Loucy (cell line): Measurements from ENCODE around the gene TECPR2.

Experiments
- H2AFZ ChIP-seq: fragments of 200-600 bp; sonication (generic); 2 replicates; pipeline ENCODE4 v1.6.0; 2016; ENCODE audit warnings: antibody characterized with exemption, mild to moderate bottlenecking, low read length, moderate library complexity
- H3F3A ChIP-seq: fragments of 200-600 bp; 2 replicates; pipeline ENCODE4 v1.6.0; 2016; ENCODE audit warnings: antibody characterized with exemption, low read depth, mild to moderate bottlenecking
- H3K27me3 ChIP-seq: fragments of 200-600 bp; sonication (generic); 2 replicates; pipeline ENCODE4 v1.6.1; 2014; ENCODE audit warnings: low read length, mild to moderate bottlenecking; ENCODE audit not compliant: insufficient read depth, poor library complexity, severe bottlenecking
- H3K36me3 ChIP-seq: fragments of 200-600 bp; sonication (generic); 2 replicates; pipeline ENCODE4 v1.6.1; 2016; ENCODE audit warnings: low read length; ENCODE audit not compliant: insufficient read depth
- H3K4me1 ChIP-seq: fragments of 200-600 bp; sonication (generic); 2 replicates; pipeline ENCODE4 v1.5.1; 2014; ENCODE audit warnings: low read length, mild to moderate bottlenecking; ENCODE audit not compliant: insufficient read depth, poor library complexity, severe bottlenecking
- H3K4me2 ChIP-seq: fragments of 200-600 bp; sonication (generic); 2 replicates; pipeline ENCODE4 v1.6.0; 2014; ENCODE audit warnings: antibody characterized with exemption, low read length, low read depth, mild to moderate bottlenecking; ENCODE audit not compliant: poor library complexity, severe bottlenecking
- H3K4me3 ChIP-seq: fragments of 200-600 bp; sonication (generic); 2 replicates; pipeline ENCODE4 v1.5.1; 2014; ENCODE audit warnings: low read length, mild to moderate bottlenecking, mixed read lengths; ENCODE audit not compliant: poor library complexity, severe bottlenecking
- H3K79me2 ChIP-seq: fragments of 200-600 bp; sonication (generic); 2 replicates; pipeline ENCODE4 v1.6.1; 2014; ENCODE audit warnings: low read length; ENCODE audit not compliant: insufficient read depth
- H3K9ac ChIP-seq: fragments of 200-600 bp; sonication (generic); 2 replicates; pipeline ENCODE4 v1.6.0; 2014; ENCODE audit warnings: mild to moderate bottlenecking, low read depth, low read length, moderate library complexity; ENCODE audit not compliant: poor library complexity, severe bottlenecking
- H3K9me2 ChIP-seq: fragments of 200-600 bp; sonication (generic); replicated peaks from 2 replicates; pipeline ENCODE4 v1.6.1; 2016; ENCODE audit warnings: low read depth, low read length, mixed read lengths
- H3K9me3 ChIP-seq: fragments of 200-600 bp; sonication (generic); 2 replicates; pipeline ENCODE4 v1.6.1; 2014; ENCODE audit warnings: mild to moderate bottlenecking, antibody characterized with exemption, low read length, low read depth; ENCODE audit not compliant: insufficient read depth
- H4K20me1 ChIP-seq: fragments of 200-600 bp; sonication (generic); 2 replicates; pipeline ENCODE4 v1.6.0; 2014; ENCODE audit warnings: antibody characterized with exemption, low read length, mild to moderate bottlenecking; ENCODE audit not compliant: insufficient read depth, poor library complexity, severe bottlenecking
- CTCF ChIP-seq: fragments of 200-600 bp; sonication (generic); conservative IDR thresholded peaks from 2 replicates; pipeline ENCODE4 v1.5.1; 2014; ENCODE audit warnings: mild to moderate bottlenecking, antibody characterized with exemption, low read length
- EZH2phosphoT487 ChIP-seq: fragments of 200-600 bp; IDR thresholded peaks from 2 replicates; pipeline ENCODE4 v1.6.1; 2018; ENCODE audit warnings: antibody characterized with exemption, mild to moderate bottlenecking, moderate library complexity, borderline replicate concordance

TECPR2 gene

GRCh38 chr14:102464006-102464405 lies 101.3 kb downstream of the TECPR2 start:
- H3K9ac ChIP-seq, result no peak overlapping the region
- no peaks in the 10 kb centered on the region for H3K9me2 ChIP-seq
- H3K4me1 ChIP-seq, result no peaks in the 10 kb centered on the region
- H2AFZ ChIP-seq, result no peak overlapping the region
- H3K9me3 ChIP-seq, result no peaks in the 10 kb centered on the region
- H4K20me1 ChIP-seq, result no peaks in the 10 kb centered on the region
- no peaks in the 10 kb centered on the region for H3K79me2 ChIP-seq
- H3K27me3 ChIP-seq, result no peaks in the 10 kb centered on the region
- no peak overlapping the region for H3K4me2 ChIP-seq
- TF ChIP-seq CTCF (no peak), EZH2phosphoT487 (no peak)
- no peak overlapping the region for H3K4me3 ChIP-seq
- H3F3A ChIP-seq, result no peaks in the 10 kb centered on the region
- no peaks in the 10 kb centered on the region for H3K36me3 ChIP-seq

GRCh38 chr14:102464846-102465341 lies 102.2 kb downstream of the TECPR2 start:
- Histone ChIP-seq H3K36me3 (no peaks in the 10 kb centered on the region), H3K9me2 (no peaks in the 10 kb centered on the region), H3K4me1 (no peaks in the 10 kb centered on the region), H3K4me3 (no peak overlapping the region), H3K9ac (no peak overlapping the region), H3K79me2 (no peaks in the 10 kb centered on the region), H3F3A (no peaks in the 10 kb centered on the region), H4K20me1 (no peaks in the 10 kb centered on the region), H2AFZ (no peak overlapping the region), H3K9me3 (no peaks in the 10 kb centered on the region), H3K4me2 (no peak overlapping the region), H3K27me3 (no peaks in the 10 kb centered on the region)
- no peak for TF ChIP-seq CTCF
- no peak for TF ChIP-seq EZH2phosphoT487

GRCh38 chr14:102469261-102469660 lies 106.5 kb downstream of the TECPR2 start:
- no peaks in the 10 kb centered on the region for H3F3A ChIP-seq
- no peak overlapping the region for H3K9ac ChIP-seq
- TF ChIP-seq EZH2phosphoT487 (no peak), CTCF (no peak)
- H2AFZ ChIP-seq, result no peak overlapping the region
- H3K27me3 ChIP-seq, result no peaks in the 10 kb centered on the region
- no peaks in the 10 kb centered on the region for H3K9me3 ChIP-seq
- no peaks in the 10 kb centered on the region for H3K9me2 ChIP-seq
- H3K4me2 ChIP-seq, result no peak overlapping the region
- no peaks in the 10 kb centered on the region for H4K20me1 ChIP-seq
- H3K4me3 ChIP-seq, result no peak overlapping the region
- no peaks in the 10 kb centered on the region for H3K79me2 ChIP-seq
- no peaks in the 10 kb centered on the region for H3K36me3 ChIP-seq
- H3K4me1 ChIP-seq, result peaks cover 12% of the 10 kb centered on the region
